RWPE2 (cell line): ENCODE data around the gene FTSJ1.
"Not testable (repeated sequence)": the region's sequence is repeated elsewhere in the genome, so short reads cannot be mapped to it uniquely, and the experiment has no call there.

Experiments used
- ATAC-seq: fragments of 200-7000 bp; cut with Tn5 transposase; 3 replicates; pipeline ENCODE4 v1.9.1; 2021; ENCODE audit warnings: low read depth
- DNase-seq: peaks from one replicate; pipeline ENCODE4 v3.0.0-alpha.2; 2020; ENCODE audit warnings: low spot score
- H3K27ac ChIP-seq: fragments of 450-650 bp; 2 replicates; pipeline ENCODE4 v1.5.1; 2017; ENCODE audit warnings: mild to moderate bottlenecking; ENCODE audit not compliant: poor library complexity, severe bottlenecking
- H3K27me3 ChIP-seq: fragments of 250-450 bp; sonication (Bioruptor Pico); 2 replicates; pipeline ENCODE4 v1.5.1; 2021; ENCODE audit warnings: mild to moderate bottlenecking, moderate library complexity; ENCODE audit not compliant: insufficient read depth, poor library complexity, severe bottlenecking
- H3K36me3 ChIP-seq: fragments of 250-450 bp; sonication (Bioruptor Pico); 2 replicates; pipeline ENCODE4 v1.5.1; 2020; ENCODE audit warnings: low read depth, mild to moderate bottlenecking, moderate library complexity
- H3K4me1 ChIP-seq: fragments of 250-450 bp; sonication (Bioruptor Pico); 2 replicates; pipeline ENCODE4 v1.5.1; 2021; ENCODE audit warnings: mild to moderate bottlenecking, moderate library complexity; ENCODE audit not compliant: insufficient read depth, poor library complexity, severe bottlenecking
- H3K4me3 ChIP-seq: fragments of 250-450 bp; sonication (Bioruptor Pico); 2 replicates; pipeline ENCODE4 v1.5.1; 2021; ENCODE audit warnings: mild to moderate bottlenecking, moderate library complexity; ENCODE audit not compliant: severe bottlenecking
- H3K9me3 ChIP-seq: fragments of 250-450 bp; sonication (Bioruptor Pico); 2 replicates; pipeline ENCODE4 v1.5.1; 2021; ENCODE audit warnings: mild to moderate bottlenecking, moderate library complexity; ENCODE audit not compliant: severe bottlenecking
- CTCF ChIP-seq: fragments of 450-650 bp; IDR thresholded peaks from one replicate; pipeline ENCODE4 v1.5.1; 2017; ENCODE audit warnings: mild to moderate bottlenecking, moderate library complexity; ENCODE audit not compliant: poor library complexity, severe bottlenecking

The FTSJ1 gene

DNA sequence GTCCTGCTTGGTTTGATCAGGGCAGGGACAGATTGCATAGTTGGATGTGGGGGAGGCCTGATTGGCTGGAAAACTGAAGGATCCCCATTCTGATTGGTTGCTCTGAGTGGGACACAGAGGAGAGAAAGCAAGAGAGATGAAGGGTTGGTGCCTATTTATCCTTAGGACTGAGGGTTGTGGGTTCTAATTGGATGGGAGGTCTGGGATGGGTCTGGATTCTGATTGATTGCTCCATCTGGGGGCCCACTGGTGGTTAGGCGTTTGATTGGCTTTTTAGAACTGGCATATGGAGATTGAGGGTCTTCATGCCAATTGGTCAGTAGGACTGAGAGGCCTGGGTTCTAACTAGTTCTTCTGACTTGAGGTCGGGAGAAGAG, 45.0 kb downstream of the FTSJ1 start:
- H3K4me3 ChIP-seq: peak overlapping the region; percentile 59
- no peaks in the 10 kb centered on the region for H3K27me3 ChIP-seq
- H3K4me1 ChIP-seq: peaks cover 3% of the 10 kb centered on the region
- no peaks in the 10 kb centered on the region for H3K9me3 ChIP-seq
- DNase-seq: no peak
- no peak for TF ChIP-seq CTCF
- peak overlapping the region; percentile 72 for H3K27ac ChIP-seq
- peak; percentile 3; the same call in 1 of the 3 replicates for ATAC-seq
- H3K36me3 ChIP-seq: peaks cover 44% of the 10 kb centered on the region

- TF ChIP-seq CTCF: no peak
- ATAC-seq (peak; percentile 96), DNase-seq (peak; percentile 90)
- Histone ChIP-seq H3K27me3 (no peaks in the 10 kb centered on the region), H3K9me3 (no peaks in the 10 kb centered on the region), H3K27ac (peak within 1 kb of the TSS; percentile 72), H3K36me3 (peaks cover 43% of the 10 kb centered on the region), H3K4me3 (peak within 1 kb of the TSS; percentile 59), H3K4me1 (peaks cover 3% of the 10 kb centered on the region)
These were observed 45.6 kb downstream of the FTSJ1 start, which contains the start of gene EBP for GRCh38 chrX:48521353-48522243. Gene EBP (plus strand): TSS chrX:48521808. CDS start chrX:48523772, 1,964 bp downstream.

DNA sequence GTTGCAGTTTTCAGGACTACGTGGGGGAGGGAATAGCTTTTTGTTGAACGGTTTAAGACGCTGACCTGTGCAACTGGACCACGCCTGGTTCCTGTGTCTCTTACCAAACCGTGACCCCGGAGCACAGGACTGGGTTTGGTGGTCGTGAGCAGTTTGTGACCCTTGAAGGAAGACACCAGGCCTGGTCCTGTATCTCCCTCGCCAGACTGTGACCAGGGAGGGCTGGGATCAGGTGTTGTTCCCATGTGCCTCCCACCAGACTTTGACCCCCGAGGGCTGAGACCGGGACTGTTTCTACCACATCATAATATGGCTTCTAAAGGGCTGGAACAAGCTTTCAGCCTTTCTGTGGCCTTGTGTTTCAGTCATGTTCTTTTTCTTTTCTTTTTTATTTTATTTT, 46.3 kb downstream of the FTSJ1 start:
- peak overlapping the region; percentile 59 for H3K4me3 ChIP-seq
- TF ChIP-seq CTCF: no peak
- no peak for ATAC-seq
- peaks cover 3% of the 10 kb centered on the region for H3K4me1 ChIP-seq
- no peaks in the 10 kb centered on the region for H3K9me3 ChIP-seq
- H3K27me3 ChIP-seq: no peaks in the 10 kb centered on the region
- DNase-seq: no peak
- H3K36me3 ChIP-seq: peaks cover 50% of the 10 kb centered on the region
- peak overlapping the region; percentile 72 for H3K27ac ChIP-seq

- H3K27me3 ChIP-seq: no peaks in the 10 kb centered on the region
- no peaks in the 10 kb centered on the region for H3K9me3 ChIP-seq
- no peak for ATAC-seq
- no peak overlapping the region for H3K4me3 ChIP-seq
- peaks cover 3% of the 10 kb centered on the region for H3K4me1 ChIP-seq
- no peak for TF ChIP-seq CTCF
- H3K36me3 ChIP-seq: peaks cover 63% of the 10 kb centered on the region
- DNase-seq: no peak
- no peak overlapping the region for H3K27ac ChIP-seq
These were observed 47.7 kb downstream of the FTSJ1 start for GRCh38 chrX:48523682-48524081.

- not testable (repeated sequence) for DNase-seq, H3K27me3 ChIP-seq, H3K4me3 ChIP-seq, ATAC-seq, H3K4me1 ChIP-seq, H3K9me3 ChIP-seq, H3K27ac ChIP-seq
- peaks cover 63% of the 10 kb centered on the region for H3K36me3 ChIP-seq
These were observed 49.9 kb downstream of the FTSJ1 start for GRCh38 chrX:48525853-48526252.
